SK-N-SH (cell line): ENCODE results near the gene ADGRB2. TPM values are rescaled to one million over a fixed set of nuclear protein-coding genes. Genes with fewer than 3 reads are reported as not detected.

Experiments used
- CTCF ChIA-PET: fragments of 300-600, 350-600 bp; formaldehyde crosslinking; extraction: SDS; loops from one replicate; lab custom pipeline; 2021; lab: Yijun Ruan, JAX
- POLR2A ChIA-PET: fragments of 350-600 bp; sonication (Branson Sonifier 250); formaldehyde crosslinking; extraction: SDS; loops from one replicate; lab custom pipeline; 2020; ENCODE audit warnings: antibody characterized with exemption, inconsistent platforms; lab: Yijun Ruan, JAX
- DNase-seq: peaks from one replicate; pipeline ENCODE4 v3.0.0; 2012
- H2AFZ ChIP-seq: fragments of 200-600 bp; sonication (generic); 2 replicates; pipeline ENCODE4 v1.8.1; 2016; ENCODE audit warnings: antibody characterized with exemption, mild to moderate bottlenecking, low read depth
- H3F3A ChIP-seq: fragments of 200-600 bp; sonication (generic); replicated peaks from 2 replicates; pipeline ENCODE3; 2016; ENCODE audit warnings: antibody characterized with exemption, mild to moderate bottlenecking; ENCODE audit not compliant: insufficient read depth
- H3K27ac ChIP-seq, 2 experiments: fragments of 200-500 bp in 1 of 2; fragments of 200-600 bp in 1 of 2; sonication (Bioruptor generic) in 1 of 2; sonication (generic), shearing (Covaris generic) in 1 of 2; 2 replicates each; pipeline versions ENCODE4 v1.5.1 to v1.6.1; 2014 to 2016; ENCODE audit warnings: low read depth in 2 of 2, inconsistent platforms in 1 of 2, low read length in 1 of 2, mild to moderate bottlenecking in 1 of 2, mixed read lengths in 1 of 2
- H3K27me3 ChIP-seq: fragments of 200-600 bp; sonication (generic), shearing (Covaris generic); 2 replicates; pipeline ENCODE4 v1.6.1; 2016; ENCODE audit warnings: mixed run types; ENCODE audit not compliant: insufficient read depth
- H3K36me3 ChIP-seq, 2 experiments: fragments of 200-500 bp in 1 of 2; fragments of 200-600 bp in 1 of 2; sonication (Bioruptor generic) in 1 of 2; sonication (generic) in 1 of 2; replicated peaks in 1 of 2; 2 replicates each; pipeline versions ENCODE3 to v1.5.1; 2014 to 2016; ENCODE audit warnings: low read length in 1 of 2, mild to moderate bottlenecking in 1 of 2; ENCODE audit not compliant: insufficient read depth in 2 of 2, control insufficient read depth in 1 of 2
- H3K4me1 ChIP-seq, 2 experiments: fragments of 200-500 bp in 1 of 2; fragments of 200-600 bp in 1 of 2; sonication (Bioruptor generic) in 1 of 2; sonication (generic), shearing (Covaris generic) in 1 of 2; 2 replicates each; pipeline versions ENCODE4 v1.5.1 to v1.6.1; 2014 to 2016; ENCODE audit warnings: low read depth in 1 of 2, low read length in 1 of 2, mixed run types in 1 of 2; ENCODE audit not compliant: insufficient read depth in 2 of 2, control insufficient read depth in 1 of 2
- H3K4me2 ChIP-seq: fragments of 200-600 bp; sonication (generic), shearing (Covaris generic); 2 replicates; pipeline ENCODE4 v1.6.1; 2017; ENCODE audit warnings: mixed run types
- H3K4me3 ChIP-seq, 2 experiments: fragments of 200-500 bp in 1 of 2; fragments of 200-600 bp in 1 of 2; sonication (Bioruptor generic) in 1 of 2; sonication (generic), shearing (Covaris generic) in 1 of 2; 2 replicates each; pipeline versions ENCODE4 v1.5.1 to v1.8.1; 2014 to 2016; ENCODE audit warnings: low read depth in 2 of 2, inconsistent platforms in 1 of 2, low read length in 1 of 2, mild to moderate bottlenecking in 1 of 2, mixed read lengths in 1 of 2, moderate library complexity in 1 of 2
- H3K79me2 ChIP-seq: fragments of 200-600 bp; sonication (generic); 2 replicates; pipeline ENCODE4 v1.8.1; 2017; ENCODE audit warnings: mild to moderate bottlenecking; ENCODE audit not compliant: insufficient read depth
- H3K9ac ChIP-seq: fragments of 200-600 bp; sonication (generic); 2 replicates; pipeline ENCODE4 v1.6.1; 2017; ENCODE audit warnings: mixed run types
- H3K9me2 ChIP-seq: fragments of 200-600 bp; sonication (generic); 2 replicates; pipeline ENCODE4 v1.6.1; 2017; ENCODE audit warnings: mixed run types
- H3K9me3 ChIP-seq: fragments of 200-600 bp; sonication (generic); 2 replicates; pipeline ENCODE4 v1.6.1; 2017; ENCODE audit warnings: mixed run types, mild to moderate bottlenecking, moderate library complexity
- H4K20me1 ChIP-seq: fragments of 200-600 bp; sonication (generic); 2 replicates; pipeline ENCODE4 v1.6.1; 2017; ENCODE audit warnings: mild to moderate bottlenecking, mixed run types; ENCODE audit not compliant: insufficient read depth
- CHD2 ChIP-seq: fragments of 150-350 bp; IDR thresholded peaks from 2 replicates; pipeline ENCODE4 v1.6.1; 2018; ENCODE audit warnings: low read length; ENCODE audit not compliant: partially characterized antibody
- CTCF ChIP-seq: fragments of 200-600 bp; sonication (generic); IDR thresholded peaks from 2 replicates; pipeline ENCODE4 v1.6.1; 2017; ENCODE audit warnings: antibody characterized with exemption, mild to moderate bottlenecking, moderate library complexity
- EP300 ChIP-seq, 2 experiments: IDR thresholded peaks; 2 replicates each; pipeline versions ENCODE4 v1.4.0 to v1.6.1; 2012; ENCODE audit warnings: borderline replicate concordance in 1 of 2, low read depth in 1 of 2, low read length in 1 of 2
- EZH2phosphoT487 ChIP-seq: fragments of 200-600 bp; sonication (generic); IDR thresholded peaks from 2 replicates; pipeline ENCODE4 v1.6.1; 2017; ENCODE audit warnings: low read depth, mixed run types, mild to moderate bottlenecking, antibody characterized with exemption, moderate library complexity, borderline replicate concordance
- FOSL2 ChIP-seq: IDR thresholded peaks from 2 replicates; pipeline ENCODE4 v1.4.0; 2012; ENCODE audit warnings: low read depth, mild to moderate bottlenecking, moderate library complexity, borderline replicate concordance
- FOXJ3 ChIP-seq: sonication (generic); formaldehyde crosslinking; IDR thresholded peaks from 2 replicates; pipeline ENCODE4 v1.5.1; 2020; ENCODE audit warnings: mild to moderate bottlenecking, missing genetic modification reagents
- FOXM1 ChIP-seq: IDR thresholded peaks from 2 replicates; pipeline ENCODE4 v1.4.0; 2012; ENCODE audit warnings: low read depth, mild to moderate bottlenecking
- GATA2 ChIP-seq: sonication (generic); formaldehyde crosslinking; IDR thresholded peaks from 2 replicates; pipeline ENCODE4 v1.5.0; 2020; ENCODE audit warnings: mild to moderate bottlenecking, missing genetic modification reagents
- NRF1 ChIP-seq: IDR thresholded peaks from 2 replicates; pipeline ENCODE4 v1.6.1; 2012; ENCODE audit warnings: low read depth, mild to moderate bottlenecking, low read length
- PBX3 ChIP-seq: IDR thresholded peaks from 2 replicates; pipeline ENCODE4; 2012
- RCOR1 ChIP-seq: fragments of 150-350 bp; IDR thresholded peaks from 2 replicates; pipeline ENCODE4 v1.6.1; 2017; ENCODE audit warnings: antibody characterized with exemption, low read length
- RFX5 ChIP-seq: IDR thresholded peaks from 2 replicates; pipeline ENCODE4 v1.6.1; 2012; ENCODE audit warnings: mild to moderate bottlenecking, improper control_type of control experiment, low read length
- SIN3A ChIP-seq: IDR thresholded peaks from 2 replicates; pipeline ENCODE4 v1.6.1; 2012; ENCODE audit warnings: low read depth, mild to moderate bottlenecking, low read length, moderate library complexity, borderline replicate concordance
- SMC3 ChIP-seq: IDR thresholded peaks from 2 replicates; pipeline ENCODE4 v1.6.1; 2012; ENCODE audit warnings: low read depth, low read length, improper control_type of control experiment
- TCF12 ChIP-seq: IDR thresholded peaks from 2 replicates; pipeline ENCODE4 v1.4.0; 2012
- USF1 ChIP-seq: IDR thresholded peaks from 2 replicates; pipeline ENCODE4 v1.4.0; 2012; ENCODE audit warnings: low read depth, borderline replicate concordance
- YY1 ChIP-seq: IDR thresholded peaks from 2 replicates; pipeline ENCODE4 v1.4.0; 2012; ENCODE audit warnings: low read depth, mild to moderate bottlenecking
- ZBTB33 ChIP-seq: IDR thresholded peaks from 2 replicates; pipeline ENCODE4 v1.4.0; 2012; ENCODE audit warnings: low read depth, borderline replicate concordance
- WGBS: methylation state at CpG from one replicate; pipeline ENCODE4 v1.1.6; 2017; ENCODE audit warnings: low lambda C conversion rate; 5-methylcytosine and 5-hydroxymethylcytosine counted together
- polyA plus RNA-seq, 3 experiments: library from polyadenylated mRNA; depleted of rRNA; stranded (reverse); fragments of >200 nt; gene quantifications; 2 replicates each; pipeline ENCODE4 v1.2.3, GENCODE V29; 2012

ADGRB2 gene
- polyA plus RNA-seq, 1 of the 3 experiments (the other 2 are of a cell fraction): 13.0 TPM

- Histone ChIP-seq H3K4me3 (peak overlapping the region; percentile 67 to 76), H4K20me1 (no peaks in the 10 kb centered on the region), H3K9ac (peak overlapping the region; percentile 82), H3K27ac (peak overlapping the region; percentile 70 to 94), H3K79me2 (no peaks in the 10 kb centered on the region), H2AFZ (peak overlapping the region; percentile 79), H3F3A (peaks cover 9% of the 10 kb centered on the region), H3K27me3 (no peaks in the 10 kb centered on the region), H3K4me1 (peaks cover 4 to 59% of the 10 kb centered on the region in 2 experiments; a peak in 3 of 4 replicates), H3K36me3 (no peaks in the 10 kb centered on the region), H3K9me2 (no peaks in the 10 kb centered on the region), H3K4me2 (peak overlapping the region; percentile 98), H3K9me3 (no peaks in the 10 kb centered on the region)
- ChIA-PET CTCF (interaction anchor here (0.6 to 21.1 kb wide), 64 partner anchors 12 to 555 kb away, joined by 3 to 707 read pairs (median 5); partner anchors contain the start of genes ADGRB2, COL16A1, KPNA6 and PTP4A2), POLR2A (interaction anchor here (1.0 to 2.0 kb wide), 11 partner anchors 13 to 175 kb away, joined by 3 to 13 read pairs (median 4); partner anchors contain the start of genes ADGRB2, COL16A1 and PTP4A2)
- WGBS: under 1% methylated on average over 18 of the region's 22 CpGs
- DNase-seq: no peak
- TF ChIP-seq SMC3: no peak
- no peak for TF ChIP-seq GATA2 (CRISPR knock-in tag)
- no peak for TF ChIP-seq CTCF
- no peak for TF ChIP-seq RCOR1
- TF ChIP-seq NRF1: no peak
- no peak for TF ChIP-seq TCF12
- no peak for TF ChIP-seq EP300 (IDR thresholded peaks at IDR 0.05; ENCODE audit: borderline replicate concordance in 1 of 2, low read depth in 1 of 2, low read length in 1 of 2)
- TF ChIP-seq FOXJ3: no peak
- TF ChIP-seq CHD2: no peak
- no peak for TF ChIP-seq USF1
- TF ChIP-seq FOXM1: no peak
These were observed 24.7 kb upstream of the ADGRB2 start for GRCh38 chr1:31788825-31789256.

- peak overlapping the region; percentile 82 for H3K9ac ChIP-seq
- peak overlapping the region; percentile 98 for H3K4me2 ChIP-seq
- H2AFZ ChIP-seq: peak overlapping the region; percentile 79
- no peaks in the 10 kb centered on the region for H3K9me2 ChIP-seq
- peak; percentile 92 for DNase-seq
- H3K27me3 ChIP-seq: no peaks in the 10 kb centered on the region
- no peaks in the 10 kb centered on the region for H3K36me3 ChIP-seq
- H3F3A ChIP-seq: peaks cover 9% of the 10 kb centered on the region
- H4K20me1 ChIP-seq: no peaks in the 10 kb centered on the region
- ChIA-PET CTCF (interaction anchor here (0.6 to 21.1 kb wide), 54 partner anchors 12 to 555 kb away, joined by 3 to 707 read pairs (median 5); partner anchors contain the start of genes ADGRB2, COL16A1, KPNA6 and PTP4A2), POLR2A (interaction anchor here (0.7 to 2.0 kb wide), 10 partner anchors 12 to 150 kb away, joined by 3 to 13 read pairs (median 4); partner anchors contain the start of genes ADGRB2, COL16A1 and PTP4A2)
- no peaks in the 10 kb centered on the region for H3K79me2 ChIP-seq
- peaks cover 4 to 65% of the 10 kb centered on the region in 2 experiments; a peak in 3 of 4 replicates for H3K4me1 ChIP-seq
- no peaks in the 10 kb centered on the region for H3K9me3 ChIP-seq
- WGBS: 6% methylated on average over 25 of the region's 39 CpGs
- H3K27ac ChIP-seq: peak overlapping the region; percentile 70 to 94
- peak overlapping the region; percentile 67 to 76 for H3K4me3 ChIP-seq
- TF ChIP-seq SMC3: no peak; the same call in 1 of the 2 replicates
- TF ChIP-seq USF1: no peak
- TF ChIP-seq EZH2phosphoT487: no peak
- TF ChIP-seq SIN3A: no peak; the same call in 1 of the 2 replicates
- TF ChIP-seq RFX5: no peak
- TF ChIP-seq NRF1: peak; percentile 83
- TF ChIP-seq CHD2: no peak
- TF ChIP-seq PBX3: peak; percentile 79
- TF ChIP-seq YY1: no peak
- no peak for TF ChIP-seq FOSL2
- no peak for TF ChIP-seq ZBTB33
- TF ChIP-seq GATA2 (CRISPR knock-in tag): no peak
- no peak for TF ChIP-seq FOXM1
These were observed 24.1 kb upstream of the ADGRB2 start for GRCh38 chr1:31788138-31788824.
